ENCODE measurements around the gene FBF1. TPM values are rescaled to one million over a fixed set of nuclear protein-coding genes. Genes with fewer than 3 reads are reported as not detected.

FBF1 gene
- total and polyA plus RNA-seq, 8 donors, result 7.3 to 13.1 (median 9.0) TPM

DNA sequence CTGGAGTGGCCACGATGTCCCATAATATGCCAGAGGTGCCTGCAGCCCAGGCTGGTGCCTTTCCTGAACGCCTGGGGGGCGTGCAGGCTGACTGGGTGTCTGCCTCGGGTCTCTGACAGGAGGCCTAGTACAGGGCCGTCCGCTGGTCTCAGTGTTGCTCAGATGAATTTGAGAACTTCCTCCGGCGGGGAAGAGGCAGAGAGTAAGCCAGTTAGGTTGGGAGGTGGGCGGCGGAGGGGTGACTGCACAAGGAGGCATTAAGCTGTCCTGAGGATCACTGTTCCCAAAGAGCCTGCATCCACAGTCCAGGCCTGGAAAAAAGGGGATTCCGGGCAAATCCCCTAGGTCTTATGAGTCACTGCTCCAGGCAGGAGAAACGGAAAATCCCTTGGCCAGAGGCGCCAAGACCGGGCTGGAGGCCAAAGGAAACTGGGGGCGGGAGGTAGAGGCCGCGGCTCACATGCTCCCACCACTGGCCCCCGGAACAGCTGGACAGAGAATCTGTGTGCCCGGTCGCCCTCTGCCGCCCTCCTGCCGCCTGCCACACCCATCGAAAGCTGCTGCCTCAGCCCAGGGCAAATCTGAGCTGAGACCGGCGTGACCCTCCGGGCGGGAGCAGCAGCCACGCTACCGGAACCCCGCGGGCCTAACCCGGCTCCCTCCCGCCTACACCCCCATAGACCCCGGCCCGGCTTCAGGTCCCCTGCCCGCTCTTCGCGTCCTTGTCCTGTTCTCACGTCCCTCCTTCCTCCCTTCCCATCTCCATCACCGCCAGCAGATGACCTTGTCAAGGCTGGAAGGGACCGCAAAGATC lies 63.7 kb downstream of the FBF1 start:
- intact Hi-C loops (cut with DNase I), result no loop called here
- Histone ChIP-seq H3K4me3 (peak overlapping the region; percentile 58 to 74), H3K27me3 (peaks cover 0 to 39% of the 10 kb centered on the region in 2 donors), H3K36me3 (peaks cover 0 to 22% of the 10 kb centered on the region in 2 donors), H3K9me3 (no peaks in the 10 kb centered on the region), H3K27ac (peak overlapping the region; percentile 90 to 94), H3K4me1 (peaks cover 29 to 71% of the 10 kb centered on the region in 2 donors)
- ATAC-seq, result peak; percentile 60
- peak; percentile 87 to 93 (median 92) for DNase-seq
- TF ChIP-seq CTCF (IDR thresholded peaks at IDR 0.05), result no peak

DNA sequence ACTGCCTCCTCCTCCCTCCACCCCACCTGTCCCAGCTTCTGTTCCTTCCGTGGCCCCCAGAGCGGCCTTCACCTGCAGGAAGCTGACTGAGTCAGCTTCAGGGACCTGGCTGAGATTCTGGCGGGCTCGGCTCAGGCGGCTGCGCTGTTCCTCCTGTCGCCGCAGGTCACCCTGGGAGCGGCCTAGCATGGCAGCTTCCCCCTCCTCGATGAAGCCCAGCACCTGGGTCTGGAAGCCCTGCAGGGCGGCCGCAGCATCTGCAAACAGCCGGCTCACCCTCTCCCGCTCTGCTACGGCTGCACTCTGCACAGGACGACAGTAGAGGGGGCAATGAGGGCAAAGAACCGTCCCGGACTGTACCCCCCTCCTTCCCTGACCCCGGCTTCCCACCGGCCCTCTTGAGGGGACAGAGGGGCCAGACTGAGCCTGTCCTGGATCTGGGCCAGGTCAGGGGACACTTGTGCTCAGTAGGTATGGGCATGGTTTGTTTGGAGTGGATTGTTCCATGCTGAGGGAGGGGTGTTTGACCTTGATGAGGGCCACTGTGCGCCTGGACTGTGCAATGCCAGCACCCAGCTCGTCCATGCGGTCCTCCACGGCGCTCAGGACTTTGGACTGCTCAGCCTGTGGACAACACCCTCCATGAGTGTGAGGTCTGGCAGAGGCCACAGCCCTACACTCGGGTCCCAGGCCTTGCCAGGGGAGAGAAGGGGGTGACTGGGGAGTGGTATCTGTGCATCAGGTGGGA lies 64.5 kb downstream of the FBF1 start:
- Histone ChIP-seq H3K27me3 (peaks cover 0 to 39% of the 10 kb centered on the region in 2 donors), H3K27ac (peak overlapping the region; percentile 90 to 94), H3K36me3 (peaks cover 0 to 22% of the 10 kb centered on the region in 2 donors), H3K4me1 (peaks cover 29 to 72% of the 10 kb centered on the region in 2 donors), H3K4me3 (peak overlapping the region; percentile 58 to 74), H3K9me3 (no peaks in the 10 kb centered on the region)
- peak in 1 of 2 donors; percentile 40 for TF ChIP-seq CTCF (IDR thresholded peaks at IDR 0.05)
- peak; percentile 23 for ATAC-seq
- peak in 1 of 4 donors; percentile 77 for DNase-seq
- intact Hi-C loops (cut with DNase I), result no loop called here

- intact Hi-C loops (cut with DNase I), result no loop called here
- no peak for TF ChIP-seq CTCF (IDR thresholded peaks at IDR 0.05)
- DNase-seq, result peak in 1 of 4 donors; percentile 89
- H3K4me3 ChIP-seq, result peak overlapping the region in 1 of 2 donors; percentile 74
- peak overlapping the region; percentile 90 to 94 for H3K27ac ChIP-seq
- peak; percentile 38 for ATAC-seq
- H3K36me3 ChIP-seq, result peaks cover 0 to 22% of the 10 kb centered on the region in 2 donors
- no peaks in the 10 kb centered on the region for H3K9me3 ChIP-seq
- peaks cover 0 to 39% of the 10 kb centered on the region in 2 donors for H3K27me3 ChIP-seq
- peaks cover 29 to 72% of the 10 kb centered on the region in 2 donors for H3K4me1 ChIP-seq
These were observed 65.0 kb downstream of the FBF1 start for GRCh38 chr17:75875940-75876189.

- peak overlapping the region; percentile 90 to 94 for H3K27ac ChIP-seq
- no peak for TF ChIP-seq CTCF (IDR thresholded peaks at IDR 0.05)
- ATAC-seq (no peak), DNase-seq (peak in 1 of 4 donors; percentile 53)
- intact Hi-C loops (cut with DNase I), result no loop called here
- peaks cover 29 to 72% of the 10 kb centered on the region in 2 donors for H3K4me1 ChIP-seq
- peaks cover 0 to 22% of the 10 kb centered on the region in 2 donors for H3K36me3 ChIP-seq
- no peaks in the 10 kb centered on the region for H3K9me3 ChIP-seq
- H3K27me3 ChIP-seq, result peaks cover 0 to 39% of the 10 kb centered on the region in 2 donors
- H3K4me3 ChIP-seq, result peak overlapping the region in 1 of 2 donors; percentile 74
These were observed 65.5 kb downstream of the FBF1 start for GRCh38 chr17:75875182-75875939.
